Measurements from ENCODE around the gene SLC35F6.

The SLC35F6 gene

DNA sequence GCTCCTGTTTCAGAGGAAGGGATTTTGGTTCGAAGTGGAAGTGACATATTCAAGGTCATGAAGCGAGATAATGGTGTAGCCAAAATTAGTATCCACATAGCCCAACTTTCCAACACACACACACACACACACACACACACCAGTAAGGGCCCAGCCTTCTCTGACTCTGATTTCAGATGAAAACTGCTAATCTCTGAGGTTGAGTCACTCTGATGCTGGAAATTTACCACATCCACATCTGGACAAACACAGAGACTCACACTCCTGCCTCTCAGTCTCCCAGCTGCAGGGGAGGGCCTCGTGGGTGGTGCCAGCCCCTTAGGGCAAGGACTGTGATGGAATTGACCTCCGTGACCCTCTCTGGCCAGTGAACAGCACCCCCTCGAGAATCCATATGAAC is 29.0 kb upstream of the SLC35F6 start:
- H3K36me3 ChIP-seq (ENCODE audit: insufficient read depth, low read length) = no peaks in the 10 kb centered on the region
- no peak overlapping the region for H3K4me3 ChIP-seq (ENCODE audit: low read depth in 1 of 2, low read length in 2 of 2)
- no peaks in the 10 kb centered on the region for H3K9me3 ChIP-seq (ENCODE audit: low read length)
- H3K9ac ChIP-seq (ENCODE audit: low read length) = no peak overlapping the region
- no peaks in the 10 kb centered on the region for H3K27me3 ChIP-seq (ENCODE audit: control insufficient read depth in 1 of 2, insufficient read depth in 2 of 2, low read length in 2 of 2)
- no peaks in the 10 kb centered on the region for H3K4me1 ChIP-seq (ENCODE audit: insufficient read depth, low read length)
- no peak overlapping the region for H3K27ac ChIP-seq (ENCODE audit: low read depth, low read length)

DNA sequence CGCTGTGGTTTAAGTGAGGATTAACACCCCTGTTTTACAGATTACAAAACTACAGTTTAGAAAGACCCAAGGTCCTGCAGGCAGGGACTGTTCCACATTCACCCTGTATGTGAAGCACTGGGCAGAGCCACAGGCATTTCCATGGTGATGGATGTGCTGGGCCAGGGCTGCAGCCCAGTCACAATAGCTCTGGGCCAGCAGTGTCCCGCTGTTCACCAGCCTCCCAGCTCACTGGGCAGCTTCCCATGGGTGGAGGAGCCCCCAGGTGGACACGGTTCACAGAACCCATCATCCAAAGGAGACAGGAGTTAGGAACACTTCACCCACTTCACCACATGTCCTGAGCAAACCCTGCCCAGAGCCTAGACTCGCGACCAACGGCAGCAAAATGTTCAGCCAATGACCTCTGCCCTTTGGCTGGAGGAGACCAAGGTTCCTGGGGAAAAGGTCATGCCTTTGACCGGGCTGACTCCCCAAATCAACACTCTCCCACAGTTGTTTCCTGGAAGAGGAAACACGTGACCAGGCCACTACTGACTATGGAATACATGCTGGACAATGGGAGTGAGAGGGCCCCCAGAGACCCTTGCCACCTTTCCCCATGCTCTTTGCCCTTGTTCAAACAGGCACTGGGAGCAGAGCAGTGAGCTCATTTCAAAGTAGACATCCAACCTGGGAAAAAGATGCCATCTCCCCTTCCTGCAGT is 28.0 kb upstream of the SLC35F6 start:
- Histone ChIP-seq H3K9ac (ENCODE audit: low read length) (no peak overlapping the region), H3K27me3 (ENCODE audit: control insufficient read depth in 1 of 2, insufficient read depth in 2 of 2, low read length in 2 of 2) (no peaks in the 10 kb centered on the region), H3K9me3 (ENCODE audit: low read length) (no peaks in the 10 kb centered on the region), H3K4me1 (ENCODE audit: insufficient read depth, low read length) (peaks cover 1% of the 10 kb centered on the region), H3K4me3 (ENCODE audit: low read depth in 1 of 2, low read length in 2 of 2) (no peak overlapping the region), H3K27ac (ENCODE audit: low read depth, low read length) (no peak overlapping the region), H3K36me3 (ENCODE audit: insufficient read depth, low read length) (no peaks in the 10 kb centered on the region)

DNA sequence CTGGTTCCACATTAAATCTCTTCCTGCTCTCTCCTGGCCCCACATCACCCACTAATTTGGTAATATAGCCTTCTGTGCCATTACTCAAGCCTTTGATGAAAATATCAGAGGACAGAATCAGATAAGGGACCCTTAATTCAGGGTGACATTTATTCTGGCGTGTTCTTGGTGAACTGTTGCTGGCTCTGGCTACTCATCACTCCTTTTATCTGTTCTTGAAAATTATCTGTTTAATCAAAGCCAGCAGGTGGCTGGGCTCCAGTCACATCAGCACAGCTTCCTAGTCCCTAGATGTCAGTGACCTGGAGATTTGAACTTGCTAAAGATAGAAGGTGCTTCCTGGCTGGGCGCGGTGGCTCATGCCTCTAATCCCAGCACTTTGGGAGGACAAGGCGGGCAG is 26.9 kb upstream of the SLC35F6 start:
- Histone ChIP-seq H3K4me1 (ENCODE audit: insufficient read depth, low read length) (peaks cover 8% of the 10 kb centered on the region), H3K9ac (ENCODE audit: low read length) (no peak overlapping the region), H3K36me3 (ENCODE audit: insufficient read depth, low read length) (no peaks in the 10 kb centered on the region), H3K9me3 (ENCODE audit: low read length) (no peaks in the 10 kb centered on the region), H3K27me3 (ENCODE audit: control insufficient read depth in 1 of 2, insufficient read depth in 2 of 2, low read length in 2 of 2) (no peaks in the 10 kb centered on the region), H3K4me3 (ENCODE audit: low read depth in 1 of 2, low read length in 2 of 2) (no peak overlapping the region), H3K27ac (ENCODE audit: low read depth, low read length) (no peak overlapping the region)

DNA sequence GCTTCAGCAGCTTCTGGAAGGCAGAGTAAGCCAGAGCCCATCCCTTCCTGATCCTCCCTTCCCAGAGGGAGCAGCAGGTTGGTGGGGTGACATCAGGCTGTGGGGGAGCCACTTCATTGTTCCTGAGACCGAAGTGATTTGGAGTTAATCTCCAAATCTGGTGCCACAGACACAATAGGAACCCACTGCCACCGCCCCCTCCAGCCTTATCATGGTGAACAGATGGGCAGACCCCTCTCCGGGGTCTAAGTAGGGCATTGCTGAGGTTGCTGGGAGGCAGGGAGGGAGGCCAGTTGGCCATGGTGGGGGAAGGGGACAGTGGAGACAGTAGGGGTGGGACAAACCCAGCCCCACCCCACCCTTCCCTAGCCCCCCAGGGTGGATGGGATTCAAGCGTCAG is 25.6 kb upstream of the SLC35F6 start:
- Histone ChIP-seq H3K4me3 (ENCODE audit: low read depth in 1 of 2, low read length in 2 of 2) (no peak overlapping the region), H3K9me3 (ENCODE audit: low read length) (no peaks in the 10 kb centered on the region), H3K4me1 (ENCODE audit: insufficient read depth, low read length) (peaks cover 8% of the 10 kb centered on the region), H3K9ac (ENCODE audit: low read length) (no peak overlapping the region), H3K36me3 (ENCODE audit: insufficient read depth, low read length) (no peaks in the 10 kb centered on the region), H3K27me3 (ENCODE audit: control insufficient read depth in 1 of 2, insufficient read depth in 2 of 2, low read length in 2 of 2) (no peaks in the 10 kb centered on the region), H3K27ac (ENCODE audit: low read depth, low read length) (no peak overlapping the region)

DNA sequence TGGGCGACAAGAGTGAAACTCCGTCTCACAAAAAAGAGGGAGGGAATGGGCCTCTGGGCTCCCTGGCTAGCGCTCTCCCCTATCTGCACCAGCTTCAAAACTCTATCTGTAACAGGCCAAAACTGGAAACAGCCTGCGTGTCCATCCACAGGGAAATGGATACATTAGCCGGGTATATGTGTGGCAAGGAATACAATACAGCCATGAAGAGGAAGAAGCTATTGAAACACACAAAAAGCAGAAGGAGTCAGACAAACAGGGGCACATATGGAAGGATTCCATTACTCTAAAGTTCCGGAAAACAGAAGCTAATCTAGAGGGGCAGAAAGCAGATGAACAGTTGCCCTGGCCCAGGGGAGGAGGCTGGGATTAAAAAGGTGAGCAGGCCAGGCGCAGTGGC is 24.6 kb upstream of the SLC35F6 start:
- Histone ChIP-seq H3K4me3 (ENCODE audit: low read depth in 1 of 2, low read length in 2 of 2) (no peak overlapping the region), H3K9me3 (ENCODE audit: low read length) (no peaks in the 10 kb centered on the region), H3K36me3 (ENCODE audit: insufficient read depth, low read length) (no peaks in the 10 kb centered on the region), H3K9ac (ENCODE audit: low read length) (no peak overlapping the region), H3K27me3 (ENCODE audit: control insufficient read depth in 1 of 2, insufficient read depth in 2 of 2, low read length in 2 of 2) (no peaks in the 10 kb centered on the region), H3K4me1 (ENCODE audit: insufficient read depth, low read length) (peaks cover 8% of the 10 kb centered on the region), H3K27ac (ENCODE audit: low read depth, low read length) (no peak overlapping the region)

DNA sequence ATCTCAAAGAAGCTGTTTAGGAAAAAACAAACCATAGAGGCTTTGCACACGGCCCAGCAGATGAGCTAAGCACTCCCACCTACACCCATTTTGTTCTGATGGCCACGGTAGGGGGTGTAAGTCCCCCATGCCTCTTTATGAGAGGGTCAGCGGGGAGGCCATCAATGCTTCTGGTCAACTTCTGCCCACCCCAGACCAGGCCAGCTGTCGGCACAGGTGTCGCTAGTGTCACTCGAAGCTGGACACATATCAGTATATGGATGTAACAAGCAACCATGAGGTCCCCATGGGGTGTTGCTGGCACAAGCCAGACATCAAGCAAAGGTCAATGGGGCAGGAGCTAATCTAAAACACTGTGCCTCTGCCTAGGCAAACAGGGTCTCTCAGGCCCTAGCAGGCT is 23.7 kb upstream of the SLC35F6 start:
- Histone ChIP-seq H3K4me3 (ENCODE audit: low read depth in 1 of 2, low read length in 2 of 2) (no peak overlapping the region), H3K27me3 (ENCODE audit: control insufficient read depth in 1 of 2, insufficient read depth in 2 of 2, low read length in 2 of 2) (no peaks in the 10 kb centered on the region), H3K4me1 (ENCODE audit: insufficient read depth, low read length) (peaks cover 8% of the 10 kb centered on the region)

DNA sequence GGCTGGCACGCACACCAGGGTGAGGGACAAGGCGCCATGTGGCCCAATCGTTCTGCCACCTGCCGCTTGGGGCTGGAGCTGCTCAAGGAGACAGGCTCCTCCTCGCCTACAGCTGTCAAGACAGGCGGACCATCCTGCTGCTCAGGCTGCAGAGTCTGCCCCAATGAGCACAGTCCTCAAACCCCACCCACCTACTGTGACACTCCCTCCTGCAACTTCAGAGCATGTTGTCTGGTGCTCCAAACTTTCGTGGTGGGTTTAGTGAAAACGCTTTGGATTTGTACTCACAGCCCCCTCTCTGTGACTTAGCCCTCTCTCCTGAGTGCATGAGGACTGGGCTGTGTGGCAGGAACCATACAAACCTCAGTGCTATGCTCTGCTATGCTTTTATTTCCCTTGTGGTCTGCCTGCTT is 23.2 kb upstream of the SLC35F6 start:
- Histone ChIP-seq H3K27me3 (ENCODE audit: control insufficient read depth in 1 of 2, insufficient read depth in 2 of 2, low read length in 2 of 2) (no peaks in the 10 kb centered on the region), H3K27ac (ENCODE audit: low read depth, low read length) (no peak overlapping the region), H3K9ac (ENCODE audit: low read length) (no peak overlapping the region), H3K36me3 (ENCODE audit: insufficient read depth, low read length) (no peaks in the 10 kb centered on the region), H3K9me3 (ENCODE audit: low read length) (no peaks in the 10 kb centered on the region), H3K4me1 (ENCODE audit: insufficient read depth, low read length) (peaks cover 8% of the 10 kb centered on the region), H3K4me3 (ENCODE audit: low read depth in 1 of 2, low read length in 2 of 2) (no peak overlapping the region)

More for the DNA sequence above, 23.7 kb upstream of the SLC35F6 start:
- Histone ChIP-seq H3K27ac (ENCODE audit: low read depth, low read length) (no peak overlapping the region), H3K9me3 (ENCODE audit: low read length) (no peaks in the 10 kb centered on the region), H3K9ac (ENCODE audit: low read length) (no peak overlapping the region), H3K36me3 (ENCODE audit: insufficient read depth, low read length) (no peaks in the 10 kb centered on the region)

DNA sequence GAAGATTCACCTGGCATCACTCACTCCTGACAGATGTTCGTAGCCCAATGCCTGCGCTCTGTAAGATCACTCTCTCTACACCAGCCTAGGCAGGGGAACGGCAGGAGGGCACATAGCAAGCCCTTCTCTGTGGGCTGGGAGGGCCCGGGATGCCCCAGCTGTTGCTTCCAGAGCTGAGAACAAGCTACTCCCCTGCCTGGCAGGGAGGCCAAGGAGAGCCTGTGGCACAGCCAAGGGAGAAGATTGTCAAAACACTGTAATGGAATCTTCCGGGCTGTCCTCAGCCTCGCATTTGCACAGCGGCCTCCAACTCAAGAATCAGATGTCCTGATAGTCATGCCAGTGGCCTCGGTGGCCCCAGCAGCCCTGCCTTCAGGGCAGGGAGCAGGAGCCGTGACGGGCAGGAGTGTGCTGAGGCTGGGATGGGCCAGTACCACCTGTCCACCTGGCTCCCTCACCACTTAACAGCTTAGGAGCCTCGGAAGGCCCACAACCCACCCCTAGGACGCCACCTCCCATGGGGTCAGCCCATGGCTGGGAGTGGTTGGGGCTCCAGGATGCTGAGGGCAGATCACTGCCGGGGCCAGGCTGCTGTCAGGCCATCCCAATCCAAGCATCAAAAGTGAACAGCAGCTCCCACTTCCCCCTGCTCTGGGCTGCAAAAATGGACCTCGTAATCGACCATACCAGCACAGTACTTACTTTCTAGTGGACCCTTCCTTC is 21.9 kb upstream of the SLC35F6 start:
- Histone ChIP-seq H3K4me1 (ENCODE audit: insufficient read depth, low read length) (peaks cover 8% of the 10 kb centered on the region), H3K9me3 (ENCODE audit: low read length) (no peaks in the 10 kb centered on the region), H3K4me3 (ENCODE audit: low read depth in 1 of 2, low read length in 2 of 2) (no peak overlapping the region), H3K27me3 (ENCODE audit: control insufficient read depth in 1 of 2, insufficient read depth in 2 of 2, low read length in 2 of 2) (no peaks in the 10 kb centered on the region), H3K36me3 (ENCODE audit: insufficient read depth, low read length) (no peaks in the 10 kb centered on the region), H3K27ac (ENCODE audit: low read depth, low read length) (no peak overlapping the region), H3K9ac (ENCODE audit: low read length) (no peak overlapping the region)

DNA sequence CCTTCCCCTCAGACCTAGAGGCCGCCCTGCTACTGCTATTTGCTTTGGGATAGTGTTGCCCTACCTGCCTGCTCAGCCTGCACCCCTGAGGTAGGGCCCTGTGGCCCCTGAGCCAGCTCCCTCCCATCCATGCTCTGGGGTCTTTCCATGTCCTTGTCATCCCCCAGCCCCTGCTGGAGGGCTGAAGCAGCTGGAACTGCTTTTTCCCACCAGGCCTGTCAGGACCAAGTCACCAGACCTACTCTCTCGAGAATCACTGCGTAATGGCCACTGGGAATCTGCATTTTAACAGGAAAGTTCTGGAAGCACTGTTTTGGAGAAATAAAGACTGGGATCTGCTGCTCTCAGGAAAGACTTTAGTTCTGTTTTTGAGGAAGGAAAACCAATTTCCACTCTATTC is 20.2 kb upstream of the SLC35F6 start:
- no peaks in the 10 kb centered on the region for H3K36me3 ChIP-seq (ENCODE audit: insufficient read depth, low read length)
- H3K27ac ChIP-seq (ENCODE audit: low read depth, low read length) = no peak overlapping the region
- H3K9ac ChIP-seq (ENCODE audit: low read length) = no peak overlapping the region
- peaks cover 8% of the 10 kb centered on the region for H3K4me1 ChIP-seq (ENCODE audit: insufficient read depth, low read length)
- H3K9me3 ChIP-seq (ENCODE audit: low read length) = no peaks in the 10 kb centered on the region
- no peaks in the 10 kb centered on the region for H3K27me3 ChIP-seq (ENCODE audit: control insufficient read depth in 1 of 2, insufficient read depth in 2 of 2, low read length in 2 of 2)
- no peak overlapping the region for H3K4me3 ChIP-seq (ENCODE audit: low read depth in 1 of 2, low read length in 2 of 2)

DNA sequence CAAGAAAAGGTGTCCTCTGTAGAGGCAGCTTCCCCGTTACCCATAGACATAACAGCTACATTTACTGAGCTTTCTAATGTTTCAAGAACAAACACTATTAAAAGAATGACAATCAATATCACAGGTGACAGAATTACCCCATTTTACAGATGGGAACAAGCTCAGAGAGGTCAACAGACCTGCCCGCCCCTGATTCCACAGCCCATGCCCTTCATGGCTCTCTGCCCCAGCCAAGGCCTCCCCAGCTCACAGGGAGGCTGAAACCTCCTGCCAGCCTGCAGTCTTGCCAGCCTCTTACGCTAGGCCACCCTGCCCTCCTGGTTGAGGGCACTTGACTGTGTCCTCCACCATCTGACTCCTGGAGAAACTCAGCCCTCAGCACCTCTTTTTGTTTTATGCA is 19.1 kb upstream of the SLC35F6 start:
- Histone ChIP-seq H3K4me1 (ENCODE audit: insufficient read depth, low read length) (peaks cover 8% of the 10 kb centered on the region), H3K27me3 (ENCODE audit: control insufficient read depth in 1 of 2, insufficient read depth in 2 of 2, low read length in 2 of 2) (no peaks in the 10 kb centered on the region), H3K27ac (ENCODE audit: low read depth, low read length) (no peak overlapping the region), H3K9ac (ENCODE audit: low read length) (no peak overlapping the region), H3K4me3 (ENCODE audit: low read depth in 1 of 2, low read length in 2 of 2) (no peak overlapping the region), H3K9me3 (ENCODE audit: low read length) (no peaks in the 10 kb centered on the region), H3K36me3 (ENCODE audit: insufficient read depth, low read length) (no peaks in the 10 kb centered on the region)

DNA sequence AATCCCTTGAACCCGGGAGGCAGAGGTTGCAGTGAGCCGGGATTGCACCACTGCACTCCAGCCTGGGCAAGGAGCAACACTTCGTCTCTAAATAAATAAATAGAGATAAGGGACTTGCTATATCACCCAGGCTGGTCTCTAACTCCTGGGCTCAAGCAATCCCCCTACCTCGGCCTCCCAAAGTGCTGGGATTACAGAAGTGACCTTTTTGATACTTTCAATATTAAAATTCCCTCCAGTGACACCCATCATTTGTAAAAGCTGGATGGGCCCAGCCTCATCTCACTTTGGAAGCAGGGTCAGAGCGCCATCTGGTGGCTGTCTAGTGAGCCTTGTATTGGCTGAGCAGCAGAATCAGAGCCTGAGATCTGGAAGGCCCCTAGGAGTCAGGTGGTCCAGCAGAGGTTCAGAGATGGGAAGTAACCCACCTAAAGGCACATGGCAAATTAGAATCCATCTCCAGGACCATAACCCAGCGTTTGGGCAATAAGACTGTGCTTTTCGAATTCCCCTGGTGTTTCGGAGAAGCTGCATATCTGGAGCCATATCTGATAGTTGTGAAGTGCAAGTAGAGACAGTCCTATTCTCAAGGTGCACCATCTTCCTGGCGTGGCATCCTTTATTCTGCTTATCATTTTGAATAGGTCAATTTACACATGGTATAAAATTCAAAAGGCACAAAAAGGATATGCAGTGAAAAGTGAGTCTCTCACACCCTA is 18.3 kb upstream of the SLC35F6 start:
- H3K27me3 ChIP-seq (ENCODE audit: control insufficient read depth in 1 of 2, insufficient read depth in 2 of 2, low read length in 2 of 2) = no peaks in the 10 kb centered on the region
- H3K4me3 ChIP-seq (ENCODE audit: low read depth in 1 of 2, low read length in 2 of 2) = no peak overlapping the region
- H3K27ac ChIP-seq (ENCODE audit: low read depth, low read length) = no peak overlapping the region
- H3K9ac ChIP-seq (ENCODE audit: low read length) = no peak overlapping the region
- H3K36me3 ChIP-seq (ENCODE audit: insufficient read depth, low read length) = no peaks in the 10 kb centered on the region
- H3K4me1 ChIP-seq (ENCODE audit: insufficient read depth, low read length) = peaks cover 8% of the 10 kb centered on the region
- no peaks in the 10 kb centered on the region for H3K9me3 ChIP-seq (ENCODE audit: low read length)

All from muscle layer of colon (tissue), 2 donors.